Body of pancreas (tissue), 4 donors: ENCODE results near the gene CABP7.

ENCODE experiments used
- CTCF ChIP-seq, 7 experiments: fragments of 450-650 bp in 4 of 7; fragments of 200-600 bp in 3 of 7; sonication (generic) in 3 of 7; IDR thresholded peaks; one replicate each; pipeline ENCODE4 v1.5.1; 2016 to 2019; ENCODE audit warnings: antibody characterized with exemption in 7 of 7
- POLR2A ChIP-seq, 3 donors: fragments of 450-650 bp; IDR thresholded peaks; one replicate each; pipeline ENCODE4 v1.6.1; 2016; ENCODE audit warnings: antibody characterized with exemption in 3 of 3, mild to moderate bottlenecking in 2 of 3

DNA sequence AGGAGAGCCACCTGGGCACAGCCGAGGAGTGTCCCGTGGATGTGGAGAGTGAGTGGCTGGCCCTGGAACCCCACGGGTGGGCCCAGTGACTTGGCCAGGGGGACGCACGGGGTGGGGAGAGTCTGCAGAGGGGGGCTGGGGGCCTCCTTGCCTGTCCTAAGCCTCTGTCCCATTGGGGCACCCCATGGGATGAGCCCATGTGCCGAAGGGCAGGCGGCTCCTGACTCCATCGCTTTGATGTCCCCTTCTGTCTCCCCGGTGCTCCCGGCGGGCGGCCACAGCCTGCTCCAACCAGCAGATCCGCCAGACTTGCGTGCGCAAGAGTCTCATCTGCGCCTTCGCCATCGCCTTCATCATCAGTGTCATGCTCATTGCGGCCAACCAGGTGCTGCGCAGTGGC, 9.4 kb downstream of the CABP7 start:
- TF ChIP-seq POLR2A (IDR thresholded peaks at IDR 0.05) (no peak), CTCF (IDR thresholded peaks at IDR 0.05) (no peak)
